Peyer's patch (tissue), 4 donors: ENCODE results near the gene PDSS2. TPM values are rescaled to one million over a fixed set of nuclear protein-coding genes. Genes with fewer than 3 reads are reported as not detected.

ENCODE experiments used
- DNase-seq, 3 donors: peaks; one replicate each; pipeline ENCODE4 v3.0.0-alpha.2; 2017 to 2019
- H3K27ac ChIP-seq, 4 donors: fragments of 200-600 bp; sonication (generic); one replicate each; pipeline ENCODE4 v1.5.1; 2016 to 2019
- H3K27me3 ChIP-seq, 2 donors: fragments of 200-600 bp; sonication (generic); one replicate each; pipeline ENCODE4 v1.5.1; 2019
- H3K36me3 ChIP-seq, 3 donors: fragments of 200-600 bp; sonication (generic); one replicate each; pipeline ENCODE4 v1.5.1; 2016 to 2019
- H3K4me1 ChIP-seq, 4 donors: fragments of 200-600 bp; sonication (generic); one replicate each; pipeline ENCODE4 v1.5.1; 2016 to 2019
- H3K4me3 ChIP-seq, 4 donors: fragments of 200-600 bp; sonication (generic); 1 replicate in 3 of 4; 2 replicates in 1 of 4; pipeline ENCODE4 v1.5.1; 2016 to 2019; ENCODE audit warnings: mild to moderate bottlenecking in 1 of 4
- H3K9me3 ChIP-seq, 4 donors: fragments of 200-600 bp; sonication (generic); one replicate each; pipeline ENCODE4 v1.5.1; 2016 to 2019; ENCODE audit warnings: mild to moderate bottlenecking in 1 of 4
- POLR2A ChIP-seq, 2 donors: fragments of 450-650 bp; IDR thresholded peaks; one replicate each; pipeline ENCODE4 v1.5.1; 2017; ENCODE audit warnings: antibody characterized with exemption in 2 of 2, mild to moderate bottlenecking in 2 of 2, moderate library complexity in 2 of 2
- total RNA-seq, 4 donors: library from RNA; depleted of rRNA; stranded (reverse); fragments of >200 nt; gene quantifications; one replicate each; pipeline ENCODE4 v1.1.0, GENCODE V29; 2016
- TF ChIP-seq, protein P1 (sequence below), 6 experiments: fragments of 450-650 bp in 4 of 6; fragments of 200-600 bp in 2 of 6; sonication (generic) in 1 of 6; IDR thresholded peaks; one replicate each; pipeline ENCODE4 v1.5.1; 2017 to 2019; ENCODE audit warnings: antibody characterized with exemption in 6 of 6, mild to moderate bottlenecking in 3 of 6, moderate library complexity in 1 of 6

PDSS2 gene
- total RNA-seq, 4 donors from 2014 or later, result 9.5 to 16.5 (median 15.4) TPM

DNA sequence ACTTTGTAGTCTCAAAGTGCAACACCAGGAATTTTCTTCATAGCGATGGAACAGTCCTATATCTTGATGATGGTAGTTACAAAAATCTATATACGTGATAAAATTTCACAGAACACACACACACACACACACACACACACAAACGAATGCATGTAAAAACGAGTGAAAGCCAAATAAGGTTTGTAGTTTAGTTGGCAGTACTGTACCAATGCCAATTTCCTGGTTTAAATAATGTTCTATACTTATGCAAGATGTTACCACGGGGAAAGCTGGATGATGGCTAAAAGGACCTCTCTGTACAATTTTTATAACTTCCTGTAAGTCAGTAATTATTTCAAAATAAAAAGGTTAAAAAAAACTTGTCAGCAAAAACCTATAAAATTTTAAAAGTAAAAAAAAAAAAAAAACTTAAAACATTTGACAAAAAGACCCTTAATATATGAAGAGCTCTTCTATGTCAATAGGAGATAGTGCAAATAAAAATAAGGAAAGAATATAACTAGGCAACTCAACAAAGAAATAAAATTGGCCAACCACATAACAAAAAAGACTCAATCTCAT lies 37.6 kb downstream of the PDSS2 start:
- no peaks in the 10 kb centered on the region for H3K4me1 ChIP-seq
- TF ChIP-seq POLR2A (IDR thresholded peaks at IDR 0.05), result no peak
- TF ChIP-seq, protein P1, sequence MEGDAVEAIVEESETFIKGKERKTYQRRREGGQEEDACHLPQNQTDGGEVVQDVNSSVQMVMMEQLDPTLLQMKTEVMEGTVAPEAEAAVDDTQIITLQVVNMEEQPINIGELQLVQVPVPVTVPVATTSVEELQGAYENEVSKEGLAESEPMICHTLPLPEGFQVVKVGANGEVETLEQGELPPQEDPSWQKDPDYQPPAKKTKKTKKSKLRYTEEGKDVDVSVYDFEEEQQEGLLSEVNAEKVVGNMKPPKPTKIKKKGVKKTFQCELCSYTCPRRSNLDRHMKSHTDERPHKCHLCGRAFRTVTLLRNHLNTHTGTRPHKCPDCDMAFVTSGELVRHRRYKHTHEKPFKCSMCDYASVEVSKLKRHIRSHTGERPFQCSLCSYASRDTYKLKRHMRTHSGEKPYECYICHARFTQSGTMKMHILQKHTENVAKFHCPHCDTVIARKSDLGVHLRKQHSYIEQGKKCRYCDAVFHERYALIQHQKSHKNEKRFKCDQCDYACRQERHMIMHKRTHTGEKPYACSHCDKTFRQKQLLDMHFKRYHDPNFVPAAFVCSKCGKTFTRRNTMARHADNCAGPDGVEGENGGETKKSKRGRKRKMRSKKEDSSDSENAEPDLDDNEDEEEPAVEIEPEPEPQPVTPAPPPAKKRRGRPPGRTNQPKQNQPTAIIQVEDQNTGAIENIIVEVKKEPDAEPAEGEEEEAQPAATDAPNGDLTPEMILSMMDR (IDR thresholded peaks at IDR 0.05), result no peak

DNA sequence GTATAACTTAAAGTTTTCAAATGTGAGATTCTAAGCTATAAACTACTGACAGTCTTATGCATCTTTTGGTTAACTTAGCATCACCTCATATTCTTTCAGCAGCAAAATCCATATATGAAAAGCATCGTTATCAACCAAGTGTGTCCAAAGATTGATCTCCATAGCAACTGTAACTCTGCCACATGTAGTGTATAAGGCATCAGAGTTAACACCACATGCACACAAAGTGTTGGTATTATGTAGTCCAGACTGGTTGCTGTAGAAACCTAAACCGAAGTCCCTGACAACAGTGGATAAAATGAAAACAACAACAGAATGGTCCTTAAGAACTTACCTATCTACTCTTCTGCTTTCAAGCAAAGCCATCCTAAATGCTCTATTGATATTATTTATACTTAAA lies 39.6 kb downstream of the PDSS2 start:
- H3K4me3 ChIP-seq, result no peak overlapping the region
- H3K36me3 ChIP-seq, result no peaks in the 10 kb centered on the region
- H3K4me1 ChIP-seq, result no peaks in the 10 kb centered on the region
- no peaks in the 10 kb centered on the region for H3K27me3 ChIP-seq
- H3K27ac ChIP-seq, result no peak overlapping the region
- no peaks in the 10 kb centered on the region for H3K9me3 ChIP-seq
- no peak for DNase-seq
- TF ChIP-seq, protein P1 (IDR thresholded peaks at IDR 0.05), result no peak
- no peak for TF ChIP-seq POLR2A (IDR thresholded peaks at IDR 0.05)

More for the DNA sequence above, 37.6 kb downstream of the PDSS2 start:
- Histone ChIP-seq H3K4me3 (no peak overlapping the region), H3K9me3 (peaks cover 0 to 8% (median 4%) of the 10 kb centered on the region in 4 donors), H3K36me3 (no peaks in the 10 kb centered on the region), H3K27ac (no peak overlapping the region), H3K27me3 (no peaks in the 10 kb centered on the region)
- DNase-seq, result no peak

DNA sequence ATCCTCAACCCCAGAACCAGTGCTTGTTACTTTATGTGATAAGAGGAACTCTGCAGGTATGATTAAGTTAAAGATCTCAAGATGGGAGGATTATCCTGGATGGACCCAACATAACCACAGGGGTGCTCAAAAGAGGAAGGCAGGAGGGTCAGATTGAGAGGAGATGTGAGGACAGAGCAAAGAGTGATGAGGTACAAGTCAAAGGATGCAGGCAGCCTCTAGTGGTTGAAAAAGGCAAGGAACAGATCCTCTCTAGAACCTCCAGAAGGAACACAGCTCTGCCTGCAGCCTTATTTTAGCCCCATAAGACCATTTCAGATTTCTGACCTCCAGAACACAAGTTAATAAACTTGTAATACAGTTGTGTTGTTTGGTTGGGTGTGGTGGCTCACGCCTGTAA lies 41.2 kb downstream of the PDSS2 start:
- Histone ChIP-seq H3K27me3 (no peaks in the 10 kb centered on the region), H3K27ac (no peak overlapping the region), H3K4me3 (no peak overlapping the region), H3K4me1 (peaks cover 0 to 6% (median 0%) of the 10 kb centered on the region in 4 donors), H3K9me3 (no peaks in the 10 kb centered on the region), H3K36me3 (no peaks in the 10 kb centered on the region)
- DNase-seq, result no peak
- no peak for TF ChIP-seq POLR2A (IDR thresholded peaks at IDR 0.05)
- TF ChIP-seq, protein P1 (IDR thresholded peaks at IDR 0.05), result peak in 4 of 6 experiments; percentile 8 to 59 (median 54)

DNA sequence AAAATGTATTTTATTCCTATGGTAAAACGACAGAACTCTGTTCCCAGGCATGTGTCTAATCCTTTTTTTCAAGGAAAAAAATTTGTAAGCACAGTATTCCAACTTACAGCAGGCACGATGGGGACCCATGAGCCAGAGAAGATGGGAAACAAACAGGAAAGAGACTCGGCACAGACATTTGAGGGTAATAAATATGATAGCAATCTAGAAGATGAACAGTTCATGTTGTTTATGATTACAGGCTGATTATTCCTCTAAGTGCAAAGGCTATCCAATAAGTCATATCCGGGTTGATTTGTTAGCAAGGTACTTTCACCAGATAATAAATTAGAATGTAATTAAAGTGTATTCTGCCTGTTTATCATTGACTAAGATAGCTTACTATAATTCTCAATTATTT lies 43.2 kb downstream of the PDSS2 start:
- no peak for DNase-seq
- H3K4me3 ChIP-seq, result no peak overlapping the region
- H3K27ac ChIP-seq, result no peak overlapping the region
- no peak for TF ChIP-seq POLR2A (IDR thresholded peaks at IDR 0.05)
- TF ChIP-seq, protein P1 (IDR thresholded peaks at IDR 0.05), result no peak
- no peaks in the 10 kb centered on the region for H3K36me3 ChIP-seq
- no peaks in the 10 kb centered on the region for H3K9me3 ChIP-seq
- H3K4me1 ChIP-seq, result peaks cover 0 to 6% (median 0%) of the 10 kb centered on the region in 4 donors
- H3K27me3 ChIP-seq, result no peaks in the 10 kb centered on the region

DNA sequence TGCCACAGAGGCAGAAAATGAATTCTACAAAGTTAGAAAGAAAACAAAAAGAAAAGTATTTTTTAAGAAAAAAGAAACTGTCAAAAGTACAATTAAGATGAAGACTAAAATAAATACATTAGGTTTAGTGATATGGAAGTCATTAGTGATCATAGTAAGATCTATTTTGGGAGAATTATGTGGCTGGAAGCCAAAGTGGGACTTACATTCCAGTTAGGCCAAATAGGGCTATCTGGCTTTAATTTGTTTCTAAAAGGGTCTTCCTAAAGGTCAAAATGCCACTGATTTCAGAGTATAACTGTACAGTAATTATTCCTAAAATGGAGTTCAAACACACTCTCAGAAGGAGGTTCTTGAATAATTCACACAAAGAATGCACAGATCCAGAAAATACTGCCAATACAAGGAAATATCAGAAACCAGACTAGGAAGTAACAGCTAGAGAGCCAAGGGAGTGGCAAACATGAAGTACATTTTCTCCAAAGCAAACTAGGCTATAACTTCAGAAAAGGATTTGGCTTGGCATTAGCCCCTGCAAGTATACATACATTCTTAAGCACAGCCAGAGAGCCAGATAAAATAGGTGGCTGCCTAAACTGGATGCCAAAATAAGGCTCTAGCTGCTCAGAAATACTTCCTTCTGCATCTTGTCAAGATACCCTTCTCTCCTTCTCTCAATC lies 45.3 kb downstream of the PDSS2 start:
- H3K27ac ChIP-seq, result no peak overlapping the region
- no peaks in the 10 kb centered on the region for H3K27me3 ChIP-seq
- no peak overlapping the region for H3K4me3 ChIP-seq
- no peaks in the 10 kb centered on the region for H3K9me3 ChIP-seq
- no peak for TF ChIP-seq POLR2A (IDR thresholded peaks at IDR 0.05)
- TF ChIP-seq, protein P1 (IDR thresholded peaks at IDR 0.05), result no peak
- no peaks in the 10 kb centered on the region for H3K36me3 ChIP-seq
- DNase-seq, result no peak
- H3K4me1 ChIP-seq, result peaks cover 0 to 6% (median 0%) of the 10 kb centered on the region in 4 donors
